Thoracic aorta (tissue), 2 donors: ENCODE data around the gene DLG1. TPM values are rescaled to one million over a fixed set of nuclear protein-coding genes. Genes with fewer than 3 reads are reported as not detected.

Experiments
- ATAC-seq: fragments of 150-250 bp; one replicate; pipeline ENCODE4 v1.8.0; 2017; ENCODE audit warnings: low read depth; ENCODE audit not compliant: insufficient number of reproducible peaks, low FRiP score
- DNase-seq: peaks from one replicate; pipeline ENCODE4 v3.0.0-alpha.2; 2020; ENCODE audit warnings: low spot score
- H3K27ac ChIP-seq, 2 donors: fragments of 200-600 bp; sonication (generic); 1 replicate in 1 of 2; 2 replicates in 1 of 2; pipeline ENCODE4 v1.5.1; 2016; ENCODE audit warnings: mild to moderate bottlenecking in 2 of 2, moderate library complexity in 2 of 2
- H3K27me3 ChIP-seq: fragments of 200-600 bp; sonication (generic); replicated peaks from 2 replicates; pipeline ENCODE4 v1.6.0; 2016; ENCODE audit warnings: mild to moderate bottlenecking; ENCODE audit not compliant: insufficient read depth
- H3K36me3 ChIP-seq: fragments of 200-600 bp; sonication (generic); one replicate; pipeline ENCODE4 v1.5.1; 2016
- H3K4me1 ChIP-seq, 2 donors: fragments of 200-600 bp; sonication (generic); 1 replicate in 1 of 2; 2 replicates in 1 of 2; pipeline versions ENCODE4 v1.5.1 to v1.6.0; 2016; ENCODE audit warnings: low read depth in 2 of 2, mild to moderate bottlenecking in 1 of 2; ENCODE audit not compliant: control insufficient read depth in 1 of 2
- H3K4me3 ChIP-seq: fragments of 200-600 bp; sonication (generic); 2 replicates; pipeline ENCODE4 v1.5.1; 2016; ENCODE audit warnings: mild to moderate bottlenecking
- H3K9me3 ChIP-seq: fragments of 200-600 bp; sonication (generic); 2 replicates; pipeline ENCODE4 v1.5.1; 2016
- CTCF ChIP-seq: fragments of 200-600 bp; sonication (generic); IDR thresholded peaks from one replicate; pipeline ENCODE4 v1.5.1; 2019; ENCODE audit warnings: antibody characterized with exemption
- total RNA-seq, 2 donors: library from RNA; depleted of rRNA; stranded (reverse); fragments of >200 nt; gene quantifications; one replicate each; pipeline versions ENCODE4 v1.1.0 to v1.2.3, GENCODE V29; 2016

DLG1 gene
- total RNA-seq, 2 donors from 2014 or later: 46.4 to 67.8 TPM

- H3K9me3 ChIP-seq: no peaks in the 10 kb centered on the region
- no peaks in the 10 kb centered on the region for H3K36me3 ChIP-seq
- no peak for TF ChIP-seq CTCF
- H3K27ac ChIP-seq: no peak overlapping the region
- peaks cover 4 to 6% of the 10 kb centered on the region in 2 donors for H3K4me1 ChIP-seq
- H3K27me3 ChIP-seq: no peaks in the 10 kb centered on the region
- DNase-seq: no peak
- H3K4me3 ChIP-seq: no peak overlapping the region
- ATAC-seq: no peak
These were observed 29.4 kb downstream of the DLG1 start for GRCh38 chr3:197269024-197269423.

- Histone ChIP-seq H3K9me3 (no peaks in the 10 kb centered on the region), H3K4me3 (no peak overlapping the region), H3K4me1 (peaks cover 4 to 6% of the 10 kb centered on the region in 2 donors), H3K36me3 (peaks cover 3% of the 10 kb centered on the region), H3K27ac (no peak overlapping the region), H3K27me3 (no peaks in the 10 kb centered on the region)
- DNase-seq (no peak), ATAC-seq (no peak)
- no peak for TF ChIP-seq CTCF
These were observed 30.1 kb downstream of the DLG1 start for GRCh38 chr3:197268294-197268693.

GRCh38 chr3:197266331-197266730 is 32.1 kb downstream of the DLG1 start:
- ATAC-seq: no peak

GRCh38 chr3:197262709-197263108 is 35.7 kb downstream of the DLG1 start:
- Histone ChIP-seq H3K27me3 (no peaks in the 10 kb centered on the region), H3K4me3 (no peak overlapping the region), H3K36me3 (peaks cover 3% of the 10 kb centered on the region), H3K4me1 (peaks cover 0 to 4% of the 10 kb centered on the region in 2 donors), H3K9me3 (no peaks in the 10 kb centered on the region), H3K27ac (no peak overlapping the region)
- ATAC-seq (no peak), DNase-seq (no peak)
- no peak for TF ChIP-seq CTCF

More at GRCh38 chr3:197266331-197266730, 32.1 kb downstream of the DLG1 start:
- Histone ChIP-seq H3K9me3 (no peaks in the 10 kb centered on the region), H3K36me3 (peaks cover 3% of the 10 kb centered on the region), H3K27me3 (no peaks in the 10 kb centered on the region), H3K27ac (no peak overlapping the region), H3K4me1 (peaks cover 4 to 6% of the 10 kb centered on the region in 2 donors), H3K4me3 (no peak overlapping the region)
- DNase-seq: no peak
- TF ChIP-seq CTCF: no peak

GRCh38 chr3:197261164-197261509 is 37.3 kb downstream of the DLG1 start:
- TF ChIP-seq CTCF: no peak
- peaks cover 3% of the 10 kb centered on the region for H3K36me3 ChIP-seq
- ATAC-seq: no peak
- peaks cover 0 to 9% of the 10 kb centered on the region in 2 donors for H3K4me1 ChIP-seq
- H3K27me3 ChIP-seq: no peaks in the 10 kb centered on the region
- no peak overlapping the region for H3K4me3 ChIP-seq
- DNase-seq: no peak
- H3K9me3 ChIP-seq: no peaks in the 10 kb centered on the region
- no peak overlapping the region for H3K27ac ChIP-seq
